A673 (cell line): Measurements from ENCODE around the gene PIGW.

ENCODE experiments used
- CTCF ChIP-seq: fragments of 300-800, 200-600 bp; sonication (generic); conservative IDR thresholded peaks from 2 replicates; pipeline ENCODE4 v1.5.1; 2017; ENCODE audit warnings: low read depth, mild to moderate bottlenecking, antibody characterized with exemption, low read length, moderate library complexity, mixed read lengths
- EZH2 ChIP-seq: fragments of 200-600 bp; sonication (generic); IDR thresholded peaks from 2 replicates; pipeline ENCODE4 v1.6.1; 2017; ENCODE audit warnings: borderline replicate concordance, low read depth, mild to moderate bottlenecking, mixed read lengths, antibody characterized with exemption, low read length; ENCODE audit not compliant: poor library complexity, severe bottlenecking

DNA sequence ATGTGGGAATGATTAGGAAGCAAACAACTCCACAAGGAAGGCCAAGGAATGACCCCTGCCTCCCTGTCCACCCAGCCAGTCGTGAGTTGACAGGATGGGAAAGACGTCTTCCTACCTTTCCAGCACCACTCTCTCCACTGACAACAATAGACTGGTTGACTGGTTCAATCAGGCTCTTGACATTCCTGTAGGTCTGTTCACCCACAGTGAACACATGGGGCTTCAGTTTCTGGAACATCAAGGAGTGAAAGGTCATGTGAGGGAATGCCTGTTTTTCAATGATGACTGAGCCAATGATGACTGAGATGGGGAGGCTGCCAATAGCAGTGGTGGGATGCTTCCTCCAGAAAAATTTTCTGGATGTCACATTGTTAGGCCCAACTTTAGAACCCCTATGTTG is 9.7 kb upstream of the PIGW start:
- TF ChIP-seq CTCF = no peak
- no peak for TF ChIP-seq EZH2
